ENCODE data around the gene PMP22. TPM values are rescaled to one million over a fixed set of nuclear protein-coding genes. Genes with fewer than 3 reads are reported as not detected.

PMP22 gene
- total and polyA plus RNA-seq, 5 donors = 116 to 137 (median 126) TPM

DNA sequence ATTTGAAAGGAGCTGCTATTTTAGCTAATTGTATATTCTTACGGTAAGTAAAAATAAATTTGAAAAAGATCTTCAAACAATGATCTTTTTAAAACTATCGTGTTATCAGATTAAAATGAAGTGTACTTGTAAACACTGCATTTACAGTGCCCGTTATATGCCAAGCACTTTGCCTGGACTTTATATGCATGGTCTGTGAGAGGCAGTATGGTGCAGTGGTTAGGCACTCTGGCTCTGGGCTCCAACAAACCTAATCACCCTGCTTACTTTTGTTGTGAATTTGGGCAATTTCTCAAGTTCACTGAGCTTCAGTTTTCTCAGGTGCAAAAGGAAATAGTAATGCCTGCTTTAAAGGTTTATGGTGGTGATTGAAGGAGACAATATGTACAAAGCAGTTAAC is 1.4 kb downstream of the PMP22 start:
- DNase-seq (no peak), ATAC-seq (no peak)
- no peaks in the 10 kb centered on the region for H3K27me3 ChIP-seq (ENCODE audit: control insufficient read depth, insufficient read depth)
- H3K27ac ChIP-seq (ENCODE audit: low read length) = peak overlapping the region; percentile 96
- H3K4me1 ChIP-seq (ENCODE audit: control insufficient read depth, insufficient read depth, low read length) = peaks cover 6% of the 10 kb centered on the region
- intact Hi-C loops (cut with DNase I) = loop anchor here in 3 of 4 donors (5.0 to 10.0 kb wide), 4 partner anchors 79 to 184 kb away; partner anchors contain the start of gene TEKT3 (in 1 of the 3)
- H3K4me3 ChIP-seq (ENCODE audit: low read length) = peak overlapping the region; percentile 67
- no peaks in the 10 kb centered on the region for H3K9me3 ChIP-seq (ENCODE audit: control insufficient read depth, low read length)
- WGBS = 37% methylated on average over 3 of the region's 3 CpGs

DNA sequence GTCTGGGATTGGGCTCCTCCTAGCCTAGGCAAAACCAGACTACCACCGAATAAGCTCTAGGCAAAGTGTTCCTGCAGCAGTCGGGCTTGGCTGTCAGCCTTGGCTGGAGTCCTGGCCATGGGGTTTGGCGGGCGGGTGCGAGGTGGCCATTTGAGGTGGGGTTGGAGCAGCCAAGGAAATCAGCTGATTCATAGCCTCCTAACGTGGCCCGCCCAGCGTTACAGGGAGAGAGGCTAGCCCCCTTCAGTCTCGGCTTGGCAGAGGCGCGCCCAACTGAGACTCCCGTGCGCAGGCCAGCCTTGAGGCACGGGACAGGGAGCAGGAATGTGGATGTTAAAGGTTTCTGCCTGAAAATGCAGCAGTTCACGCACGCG is 1.9 kb downstream of the PMP22 start:
- H3K4me3 ChIP-seq (ENCODE audit: low read length) = peak overlapping the region; percentile 67
- H3K27ac ChIP-seq (ENCODE audit: low read length) = peak overlapping the region; percentile 96
- H3K27me3 ChIP-seq (ENCODE audit: control insufficient read depth, insufficient read depth) = no peaks in the 10 kb centered on the region
- peaks cover 6% of the 10 kb centered on the region for H3K4me1 ChIP-seq (ENCODE audit: control insufficient read depth, insufficient read depth, low read length)
- 1% methylated on average over 17 of the region's 17 CpGs for WGBS
- no peaks in the 10 kb centered on the region for H3K9me3 ChIP-seq (ENCODE audit: control insufficient read depth, low read length)
- intact Hi-C loops (cut with DNase I) = loop anchor here in 3 of 4 donors (5.0 to 10.0 kb wide), 4 partner anchors 79 to 184 kb away; partner anchors contain the start of gene TEKT3 (in 1 of the 3)
- ATAC-seq (peak; percentile 77 to 82), DNase-seq (peak; percentile 92 to 97 (median 95))

- H3K4me1 ChIP-seq (ENCODE audit: control insufficient read depth, insufficient read depth, low read length) = peaks cover 11% of the 10 kb centered on the region
- H3K9me3 ChIP-seq (ENCODE audit: control insufficient read depth, low read length) = no peaks in the 10 kb centered on the region
- peak; percentile 95 to 97 (median 96) for DNase-seq
- under 1% methylated on average over 60 of the region's 60 CpGs for WGBS
- no peaks in the 10 kb centered on the region for H3K27me3 ChIP-seq (ENCODE audit: control insufficient read depth, insufficient read depth)
- peak; percentile 92 to 93 for ATAC-seq
- peak overlapping the region; percentile 67 for H3K4me3 ChIP-seq (ENCODE audit: low read length)
- peak overlapping the region; percentile 96 for H3K27ac ChIP-seq (ENCODE audit: low read length)
- intact Hi-C loops (cut with DNase I) = loop anchor here in 3 of 4 donors (5.0 to 10.0 kb wide), 4 partner anchors 80 to 185 kb away; partner anchors contain the start of gene TEKT3 (in 1 of the 3)
Measured at GRCh38 chr17:15262291-15263205, 2.6 kb downstream of the PMP22 start.

GRCh38 chr17:15261802-15262290 is 3.3 kb downstream of the PMP22 start:
- Histone ChIP-seq H3K27me3 (ENCODE audit: control insufficient read depth, insufficient read depth) (no peaks in the 10 kb centered on the region), H3K27ac (ENCODE audit: low read length) (peak overlapping the region; percentile 96), H3K4me1 (ENCODE audit: control insufficient read depth, insufficient read depth, low read length) (peaks cover 12% of the 10 kb centered on the region), H3K4me3 (ENCODE audit: low read length) (peak overlapping the region; percentile 67), H3K9me3 (ENCODE audit: control insufficient read depth, low read length) (no peaks in the 10 kb centered on the region)
- 1% methylated on average over 9 of the region's 9 CpGs for WGBS
- ATAC-seq (peak; percentile 3 to 17), DNase-seq (peak in 2 of 3 donors; percentile 67 to 80)
- intact Hi-C loops (cut with DNase I) = loop anchor here in 3 of 4 donors (2.0 to 10.0 kb wide), 5 partner anchors 80 to 241 kb away; partner anchors contain the start of gene TEKT3 (in 1 of the 3)

GRCh38 chr17:15261258-15261801 is 3.8 kb downstream of the PMP22 start:
- WGBS = 2% methylated on average over 32 of the region's 32 CpGs
- Histone ChIP-seq H3K4me1 (ENCODE audit: control insufficient read depth, insufficient read depth, low read length) (peaks cover 14% of the 10 kb centered on the region), H3K27ac (ENCODE audit: low read length) (peak overlapping the region; percentile 96), H3K27me3 (ENCODE audit: control insufficient read depth, insufficient read depth) (no peaks in the 10 kb centered on the region), H3K4me3 (ENCODE audit: low read length) (peak overlapping the region; percentile 67), H3K9me3 (ENCODE audit: control insufficient read depth, low read length) (no peaks in the 10 kb centered on the region)
- intact Hi-C loops (cut with DNase I) = loop anchor here in 3 of 4 donors (2.0 to 10.0 kb wide), 5 partner anchors 81 to 241 kb away; partner anchors contain the start of gene TEKT3 (in 1 of the 3)
- peak; percentile 70 to 87 (median 87) for DNase-seq
- ATAC-seq = peak; percentile 32 to 51

DNA sequence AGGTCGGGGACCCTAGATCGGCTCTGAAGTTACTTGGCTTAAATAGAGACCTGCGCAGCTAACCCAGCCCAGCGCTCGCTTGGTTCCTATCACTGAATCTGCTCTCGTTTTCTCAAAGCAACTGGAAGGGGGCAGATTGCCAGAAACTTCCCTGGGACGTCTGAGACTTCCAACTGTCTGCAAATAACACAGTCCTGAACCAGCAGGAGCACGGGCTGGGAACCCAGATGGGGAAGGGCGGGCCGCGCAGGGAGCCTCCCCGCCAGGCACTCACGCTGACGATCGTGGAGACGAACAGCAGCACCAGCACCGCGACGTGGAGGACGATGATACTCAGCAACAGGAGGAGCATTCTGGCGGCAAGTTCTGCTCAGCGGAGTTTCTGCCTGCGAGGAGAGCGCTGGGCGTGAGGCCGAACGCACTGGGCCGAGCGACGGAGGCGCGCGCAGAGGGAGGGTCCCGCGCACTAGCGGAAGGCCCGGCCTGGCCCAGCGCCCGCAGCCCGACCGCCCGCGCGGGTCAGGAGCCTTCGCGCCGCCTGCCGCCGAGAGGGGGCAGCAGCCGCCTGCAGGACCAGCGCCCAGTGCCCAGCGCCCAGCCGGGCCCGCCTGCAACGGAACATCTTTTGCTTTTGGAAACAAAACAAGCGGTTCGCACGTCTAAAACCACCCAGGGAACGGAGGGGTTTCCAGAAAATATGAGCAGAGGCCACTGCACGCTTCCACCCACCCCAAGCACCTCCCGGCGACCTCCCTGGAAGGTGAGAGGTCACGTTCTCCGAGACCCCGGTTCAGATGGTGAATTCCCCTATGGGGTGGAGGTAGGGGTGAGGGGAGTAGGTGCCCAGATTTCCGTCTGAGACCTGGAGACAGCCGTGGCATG is 4.5 kb downstream of the PMP22 start:
- Histone ChIP-seq H3K9me3 (ENCODE audit: control insufficient read depth, low read length) (no peaks in the 10 kb centered on the region), H3K27me3 (ENCODE audit: control insufficient read depth, insufficient read depth) (no peaks in the 10 kb centered on the region), H3K27ac (ENCODE audit: low read length) (peak overlapping the region; percentile 96), H3K4me1 (ENCODE audit: control insufficient read depth, insufficient read depth, low read length) (peaks cover 16% of the 10 kb centered on the region), H3K4me3 (ENCODE audit: low read length) (peak overlapping the region; percentile 67)
- peak; percentile 76 to 77 for ATAC-seq
- WGBS = under 1% methylated on average over 67 of the region's 67 CpGs
- DNase-seq = peak; percentile 90 to 97 (median 97)
- intact Hi-C loops (cut with DNase I) = loop anchor here in 3 of 4 donors (1.0 to 10.0 kb wide), 6 partner anchors 82 to 242 kb away; partner anchors contain the start of gene TEKT3 (in 1 of the 3)

DNA sequence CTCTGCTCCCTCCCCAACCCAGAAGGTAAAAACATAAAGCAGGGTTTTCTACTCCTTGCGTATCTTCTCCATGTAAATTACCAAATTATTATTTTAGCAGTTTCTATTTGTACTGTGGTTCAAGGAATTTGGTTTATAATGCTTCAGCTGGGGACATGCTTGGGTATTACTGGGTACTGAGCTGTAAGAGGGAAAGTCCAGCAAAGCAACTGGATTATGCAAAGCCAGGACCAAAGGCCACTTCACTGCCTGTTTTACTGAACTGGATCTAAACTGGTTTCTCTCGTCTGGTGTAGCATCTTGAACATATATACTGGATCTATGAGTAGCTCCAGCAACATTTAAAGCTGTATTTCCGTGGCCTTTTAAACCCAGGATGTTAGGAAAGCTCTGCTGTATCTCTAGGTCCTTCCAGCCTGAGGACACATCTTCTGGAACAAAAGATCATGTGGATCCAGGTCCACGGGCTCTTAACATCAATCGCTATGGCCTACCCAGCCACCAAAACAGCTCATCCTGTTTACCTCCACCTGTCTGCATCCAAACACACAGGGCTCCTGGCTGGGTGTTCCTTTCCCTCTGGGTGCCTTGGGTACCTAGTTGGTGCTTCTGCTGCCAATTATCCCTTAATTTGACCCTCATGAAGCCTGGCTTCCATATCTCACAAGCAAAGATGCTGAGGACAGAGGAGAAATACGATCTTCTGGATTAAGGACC is 7.2 kb downstream of the PMP22 start:
- 80% methylated on average over 6 of the region's 6 CpGs for WGBS
- Histone ChIP-seq H3K9me3 (ENCODE audit: control insufficient read depth, low read length) (no peaks in the 10 kb centered on the region), H3K4me3 (ENCODE audit: low read length) (peak overlapping the region; percentile 12), H3K4me1 (ENCODE audit: control insufficient read depth, insufficient read depth, low read length) (peaks cover 16% of the 10 kb centered on the region), H3K27me3 (ENCODE audit: control insufficient read depth, insufficient read depth) (no peaks in the 10 kb centered on the region), H3K27ac (ENCODE audit: low read length) (peak overlapping the region; percentile 31)
- intact Hi-C loops (cut with DNase I) = loop anchor here in 1 of 4 donors (5.0 kb wide), 1 partner anchor 244 kb away; no protein-coding TSS in a partner anchor
- no peak for DNase-seq
- no peak for ATAC-seq

- Histone ChIP-seq H3K4me1 (ENCODE audit: control insufficient read depth, insufficient read depth, low read length) (peaks cover 17% of the 10 kb centered on the region), H3K27ac (ENCODE audit: low read length) (peak overlapping the region; percentile 50), H3K9me3 (ENCODE audit: control insufficient read depth, low read length) (no peaks in the 10 kb centered on the region), H3K4me3 (ENCODE audit: low read length) (peak overlapping the region; percentile 12), H3K27me3 (ENCODE audit: control insufficient read depth, insufficient read depth) (no peaks in the 10 kb centered on the region)
- peak; percentile 51 to 60 for ATAC-seq
- WGBS = under 1% methylated on average over 17 of the region's 17 CpGs
- peak; percentile 86 to 94 (median 94) for DNase-seq
- intact Hi-C loops (cut with DNase I) = loop anchor here in 1 of 4 donors (5.0 kb wide), 1 partner anchor 245 kb away; no protein-coding TSS in a partner anchor
Measured at GRCh38 chr17:15257258-15257788, 7.8 kb downstream of the PMP22 start.

- Histone ChIP-seq H3K27ac (ENCODE audit: low read length) (peak overlapping the region; percentile 50), H3K9me3 (ENCODE audit: control insufficient read depth, low read length) (no peaks in the 10 kb centered on the region), H3K4me3 (ENCODE audit: low read length) (no peak overlapping the region), H3K27me3 (ENCODE audit: control insufficient read depth, insufficient read depth) (no peaks in the 10 kb centered on the region), H3K4me1 (ENCODE audit: control insufficient read depth, insufficient read depth, low read length) (peaks cover 21% of the 10 kb centered on the region)
- intact Hi-C loops (cut with DNase I) = loop anchor here in 1 of 4 donors (5.0 kb wide), 1 partner anchor 246 kb away; no protein-coding TSS in a partner anchor
- no peak for DNase-seq
- no peak for ATAC-seq
- WGBS = 38% methylated on average over 7 of the region's 7 CpGs
Measured at GRCh38 chr17:15256689-15257088, 8.4 kb downstream of the PMP22 start.

Data from right cardiac atrium (tissue), 5 donors.